ENCODE data around the gene MTF2.
"Not testable (repeated sequence)": the region's sequence is repeated elsewhere in the genome, so short reads cannot be mapped to it uniquely, and the experiment has no call there.

MTF2 gene

DNA sequence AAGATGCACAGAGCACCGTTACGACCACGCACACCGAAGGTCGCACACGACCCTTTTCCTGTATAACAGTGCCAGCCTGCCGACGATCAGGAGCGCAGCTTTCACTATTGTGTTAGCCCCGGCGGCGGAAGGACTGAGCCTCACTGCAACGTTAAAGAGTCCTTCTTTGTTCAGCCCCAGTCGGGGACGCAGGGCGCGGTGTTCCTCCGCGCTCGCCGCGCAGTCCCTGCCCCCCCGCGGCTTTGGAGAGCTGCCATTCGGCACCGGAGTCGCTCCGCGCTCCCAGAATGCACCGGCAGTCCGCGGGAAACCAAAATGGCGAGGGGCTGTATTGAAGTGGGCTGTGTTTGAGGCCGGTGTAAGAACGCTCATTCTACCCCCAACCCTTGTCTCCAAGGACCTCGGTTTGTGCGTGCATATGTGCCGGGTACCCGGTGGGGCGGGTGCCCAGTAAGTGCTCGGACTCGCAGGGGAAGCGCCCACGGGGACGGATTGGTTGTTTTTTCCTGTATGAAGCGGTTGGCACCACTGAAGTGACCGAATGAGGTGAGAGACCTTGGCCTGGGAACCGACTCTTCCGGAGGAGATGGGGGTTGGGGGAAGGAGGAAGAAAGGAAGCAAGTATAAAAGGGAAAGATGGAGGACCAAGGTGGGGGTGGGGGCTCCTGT, at the start of gene MTF2:
Gene MTF2, plus strand, starts transcription at position 298 of the 669 bp plus-strand sequence. Its CDS starts 244 bp downstream, at position 542.
- DNase-seq (ENCODE audit: low read depth in 2 of 2): peak; percentile 82 to 86

GRCh38 chr1:93029317-93029716, 49.8 kb upstream of the MTF2 start:
- DNase-seq (ENCODE audit: low read depth in 2 of 2): no peak

- not testable (repeated sequence) for DNase-seq (ENCODE audit: low read depth in 2 of 2)
These were observed 48.9 kb upstream of the MTF2 start for GRCh38 chr1:93030191-93030590.

- DNase-seq (ENCODE audit: low read depth in 2 of 2): no peak
These were observed 47.4 kb upstream of the MTF2 start for GRCh38 chr1:93031711-93032110.

DNA sequence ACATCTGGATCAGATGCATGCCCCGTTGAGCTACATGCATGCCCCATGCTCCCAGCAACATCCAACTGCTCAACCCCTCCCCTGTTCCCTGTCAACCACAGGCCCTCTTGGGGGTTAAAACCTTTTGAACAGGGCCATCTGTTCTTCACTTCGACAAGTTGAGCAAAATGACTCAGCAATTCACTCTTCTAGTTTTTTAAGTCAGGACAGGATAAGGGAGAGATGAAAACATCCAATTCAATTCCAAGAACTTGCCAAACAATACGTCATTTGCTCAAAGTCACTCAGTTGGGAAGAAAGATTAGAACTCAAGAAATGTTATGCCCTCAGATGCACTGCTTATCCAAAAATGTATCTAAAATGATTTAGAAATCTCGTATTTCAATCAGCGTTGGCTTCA, 46.1 kb upstream of the MTF2 start:
- no peak for DNase-seq (ENCODE audit: low read depth in 2 of 2)

- no peak for DNase-seq (ENCODE audit: low read depth in 2 of 2)
These were observed 45.3 kb upstream of the MTF2 start for GRCh38 chr1:93033785-93034184.

GRCh38 chr1:93034397-93034796, 44.7 kb upstream of the MTF2 start:
- DNase-seq (ENCODE audit: low read depth in 2 of 2): no peak

DNA sequence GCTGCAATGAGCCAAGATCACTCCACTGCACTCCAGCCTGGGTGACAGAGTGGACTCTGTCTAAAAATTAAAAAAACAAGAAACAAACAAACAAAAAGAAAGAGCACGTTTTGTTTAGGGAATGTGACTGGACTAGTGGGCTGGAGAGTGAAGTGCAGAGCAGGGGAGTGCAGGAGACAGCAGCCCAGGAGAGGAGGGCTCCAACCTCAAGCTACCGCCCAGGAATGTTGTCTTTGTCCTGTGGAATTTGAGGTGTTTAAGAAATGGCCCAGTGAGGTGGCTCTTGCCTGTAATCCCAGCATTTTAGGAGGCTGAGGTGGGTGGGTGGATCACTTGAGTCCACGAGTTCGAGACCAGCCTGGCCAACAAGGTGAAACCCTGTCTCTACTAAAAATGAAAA, 42.4 kb upstream of the MTF2 start:
- no peak for DNase-seq (ENCODE audit: low read depth in 2 of 2)

GRCh38 chr1:93042187-93043056, 36.7 kb upstream of the MTF2 start:
- no peak for DNase-seq (ENCODE audit: low read depth in 2 of 2)

DNA sequence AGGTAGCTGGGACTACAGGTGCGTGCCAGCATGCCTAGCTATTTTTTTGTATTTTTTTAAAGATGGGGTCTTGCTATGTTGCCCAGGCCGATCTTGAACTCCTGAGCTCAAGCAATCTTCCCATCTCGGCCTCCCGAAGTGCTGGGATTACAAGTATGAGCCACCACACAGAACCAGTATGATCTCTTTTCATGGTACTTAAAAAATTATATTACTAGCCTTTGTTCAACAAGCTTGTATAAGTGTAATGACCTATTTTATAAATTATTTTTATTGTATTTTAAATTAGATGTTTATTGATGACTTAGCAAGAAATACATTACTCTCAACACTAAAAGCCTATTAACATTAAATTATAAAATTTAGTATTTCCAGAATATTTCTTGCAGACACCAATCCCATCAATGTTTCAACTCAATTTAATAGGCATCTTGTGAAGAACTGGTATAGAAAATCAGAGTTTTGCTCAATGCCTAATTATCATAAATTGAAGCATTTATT, 36.0 kb upstream of the MTF2 start:
- no peak for DNase-seq (ENCODE audit: low read depth in 2 of 2)

DNA sequence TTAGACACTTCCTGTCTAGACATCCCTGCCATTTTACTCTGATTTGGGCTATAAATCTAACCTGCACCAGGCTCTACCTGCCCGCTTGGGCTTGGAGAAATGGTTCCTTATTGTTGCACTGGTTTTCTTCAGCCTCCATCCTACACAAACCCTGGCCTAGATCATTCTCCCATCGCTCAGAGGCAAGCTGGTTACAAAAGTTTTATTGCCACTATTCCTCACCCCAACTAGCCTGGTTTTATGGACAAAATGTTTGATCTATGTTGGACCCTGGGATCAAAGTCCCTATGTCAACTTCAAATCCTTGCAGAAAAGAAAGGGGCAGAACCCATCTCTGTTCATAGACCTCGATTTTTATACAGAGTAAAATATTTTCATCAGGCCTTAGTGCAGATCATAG, 31.5 kb upstream of the MTF2 start:
- DNase-seq (ENCODE audit: low read depth in 2 of 2): no peak

DNA sequence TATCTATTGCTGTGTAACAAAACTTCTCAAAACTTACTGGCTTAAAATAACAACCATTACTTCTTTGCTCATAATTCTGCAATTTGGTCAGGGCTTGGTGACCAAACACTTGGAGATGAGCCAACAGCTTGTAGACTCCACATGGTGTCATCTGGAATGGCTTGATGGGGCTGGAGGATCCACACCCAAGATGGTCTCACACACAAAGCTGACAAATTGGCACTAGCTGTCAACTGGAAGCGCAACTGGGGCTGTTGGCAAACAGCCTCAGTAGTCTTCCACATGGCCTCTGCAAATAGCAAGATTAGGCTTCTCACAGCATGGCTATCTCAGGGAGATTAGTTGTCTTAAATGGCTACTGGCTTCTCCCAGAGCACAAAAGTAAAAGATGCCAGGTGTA, 27.1 kb upstream of the MTF2 start:
- no peak for DNase-seq (ENCODE audit: low read depth in 2 of 2)

DNA sequence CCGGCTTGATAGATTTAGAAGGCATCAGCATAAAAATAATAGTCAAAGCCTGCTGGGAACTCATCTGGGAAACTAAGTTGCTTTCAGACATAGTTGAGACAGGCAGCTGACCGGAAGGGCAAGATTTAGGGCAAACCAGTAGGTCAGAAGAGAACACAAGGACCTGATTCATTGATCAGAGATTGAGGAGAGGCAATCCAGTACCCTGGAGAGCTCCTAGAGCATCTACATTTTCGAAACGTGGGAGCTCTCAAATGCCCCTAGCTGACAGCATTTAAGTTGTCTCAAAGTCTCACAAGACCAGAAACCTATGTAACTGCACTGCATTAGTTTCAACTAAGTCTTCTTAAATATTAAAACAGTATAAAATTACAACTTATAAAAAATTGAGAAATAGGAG, 22.9 kb upstream of the MTF2 start:
- DNase-seq (ENCODE audit: low read depth in 2 of 2): no peak

- DNase-seq (ENCODE audit: low read depth in 2 of 2): no peak
These were observed 22.4 kb upstream of the MTF2 start for GRCh38 chr1:93056649-93057048.

- peak in 1 of 2 donors; percentile 3 for DNase-seq (ENCODE audit: low read depth in 2 of 2)
These were observed 16.9 kb upstream of the MTF2 start for GRCh38 chr1:93061895-93062792.

- no peak for DNase-seq (ENCODE audit: low read depth in 2 of 2)
These were observed 2.8 kb upstream of the MTF2 start for GRCh38 chr1:93076268-93076667.

DNA sequence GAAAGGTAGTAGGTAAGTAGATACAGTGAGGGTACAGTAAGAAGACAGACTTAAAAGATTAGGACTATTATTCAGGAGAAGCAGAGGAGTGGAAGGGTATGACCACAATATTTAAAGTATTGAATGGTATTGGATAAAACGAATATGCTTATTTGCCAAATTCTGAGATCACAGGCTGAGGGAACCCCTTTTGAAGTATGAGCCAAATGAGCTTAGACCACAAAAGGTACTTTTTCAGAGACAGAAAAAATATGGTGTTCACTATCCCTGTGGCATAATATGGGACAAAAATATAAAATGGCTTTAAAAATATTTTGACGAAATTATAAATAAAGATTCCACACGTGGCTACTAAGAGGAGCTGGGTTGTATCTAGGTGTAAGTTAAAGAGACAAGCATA, 880 bp upstream of the MTF2 start:
- no peak for DNase-seq (ENCODE audit: low read depth in 2 of 2)

DNA sequence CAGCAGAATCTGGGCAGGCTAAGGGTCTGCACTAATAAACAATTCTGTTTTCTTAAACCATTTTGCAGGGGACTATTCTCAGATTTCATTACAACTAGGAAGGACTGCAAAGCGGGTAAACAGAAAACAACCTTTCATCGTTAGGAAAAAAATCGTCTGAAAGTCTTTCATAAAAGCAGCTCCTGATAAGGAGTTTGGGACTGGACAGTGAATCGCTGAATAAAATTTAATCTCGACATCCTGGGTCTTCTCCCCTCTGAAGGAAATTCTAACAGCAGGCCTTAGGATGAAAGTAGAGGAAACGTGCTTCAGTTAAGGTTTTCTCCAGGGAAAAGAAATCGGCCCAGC, 471 bp upstream of the MTF2 start:
- no peak for DNase-seq (ENCODE audit: low read depth in 2 of 2)

GRCh38 chr1:93079685-93080141, 630 bp downstream of the MTF2 start:
- no peak for DNase-seq (ENCODE audit: low read depth in 2 of 2)

DNA sequence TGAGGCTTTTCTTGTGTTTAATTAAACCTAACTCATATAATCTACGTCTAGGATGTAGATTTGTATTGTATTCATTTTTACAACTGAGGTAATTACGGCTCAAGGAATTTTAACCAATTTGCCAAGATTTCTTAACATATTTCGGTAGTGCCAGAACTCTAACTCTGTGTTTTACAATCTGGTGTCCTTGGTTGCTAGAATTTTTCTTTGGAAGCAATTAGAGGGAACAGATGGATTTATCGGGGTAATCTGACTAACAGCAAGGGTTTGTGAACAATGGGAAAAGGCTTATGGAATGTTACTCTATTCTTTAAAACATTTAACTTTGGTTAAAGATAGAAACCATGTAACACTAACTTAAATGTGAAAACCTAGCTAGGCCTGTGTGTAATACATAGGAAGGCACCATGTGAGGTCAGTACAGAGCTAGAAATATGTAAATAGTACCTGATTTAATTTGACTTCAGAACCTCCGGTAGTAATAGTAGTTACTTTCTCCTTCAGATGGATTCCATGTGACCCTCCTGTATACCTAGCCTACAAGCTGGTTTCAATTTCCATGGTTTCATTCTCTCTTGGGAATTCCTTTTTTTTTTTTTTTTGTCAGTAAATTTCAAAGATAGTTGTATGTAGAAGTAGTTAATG, 1.2 kb downstream of the MTF2 start:
- no peak for DNase-seq (ENCODE audit: low read depth in 2 of 2)

DNA sequence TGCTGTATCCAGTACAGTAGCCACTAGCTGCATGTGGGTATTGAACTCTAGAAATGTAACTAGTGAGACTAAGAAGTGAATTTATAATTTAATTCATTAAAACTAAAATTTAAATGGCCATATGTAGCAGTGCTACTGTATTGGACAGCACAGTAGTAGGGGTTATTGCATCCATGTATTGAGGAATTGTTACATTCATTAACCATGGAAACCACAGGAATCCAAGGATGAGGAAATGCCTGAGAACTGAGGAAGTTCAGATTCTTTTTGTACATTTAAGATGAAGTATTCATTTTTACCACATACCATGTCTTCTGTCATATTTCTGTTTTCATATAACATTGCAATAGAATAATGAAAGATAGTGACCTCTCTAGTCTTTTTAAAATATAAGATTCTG, 2.6 kb downstream of the MTF2 start:
- DNase-seq (ENCODE audit: low read depth in 2 of 2): no peak

DNA sequence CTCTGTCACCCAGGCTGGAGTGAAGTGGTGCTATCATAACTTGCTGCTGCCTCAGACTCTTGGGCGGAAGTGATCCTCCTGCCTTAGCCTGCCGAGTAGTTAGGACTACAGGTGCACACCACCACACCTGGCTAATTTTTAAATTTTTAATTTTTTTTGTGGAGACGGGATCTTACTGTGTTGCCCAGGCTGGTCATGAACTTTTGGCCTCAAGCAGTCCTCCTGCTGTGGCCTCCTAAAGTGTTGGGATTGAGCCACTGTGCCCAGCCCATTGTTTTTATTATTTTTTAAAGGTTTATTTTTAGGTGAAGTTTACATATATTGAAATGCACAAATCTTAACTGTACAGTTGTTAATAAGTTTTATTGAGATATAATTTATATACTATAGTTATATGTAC, 3.2 kb downstream of the MTF2 start:
- DNase-seq (ENCODE audit: low read depth in 2 of 2): no peak

All from stimulated activated CD8-positive, alpha-beta memory T cell treated with anti-CD3 and anti-CD28 coated beads, Interleukin-2, amount 100 ng/mL, for 1 hour (primary cell).